GM18502 (cell line): Measurements from ENCODE around the gene CD9.

Experiments used
- ATAC-seq: cut with Tn5 transposase; IDR thresholded peaks from one replicate; pipeline ENCODE4 v1.9.1; 2021; ENCODE audit warnings: mild to moderate bottlenecking; ENCODE audit not compliant: unreplicated experiment, poor library complexity

Gene CD9

GRCh38 chr12:6235499-6235898 is 35.3 kb downstream of the CD9 start:
- ATAC-seq: no peak

- no peak for ATAC-seq
Measured at GRCh38 chr12:6235906-6236640, 35.9 kb downstream of the CD9 start.

- ATAC-seq: no peak
Measured at GRCh38 chr12:6236641-6236940, 36.4 kb downstream of the CD9 start.

- no peak for ATAC-seq
Measured at GRCh38 chr12:6237830-6238229, 37.6 kb downstream of the CD9 start.

- ATAC-seq: no peak
Measured at GRCh38 chr12:6238875-6239274, 38.7 kb downstream of the CD9 start.

GRCh38 chr12:6241495-6241894 is 41.3 kb downstream of the CD9 start:
- no peak for ATAC-seq

GRCh38 chr12:6249580-6249979 is 49.4 kb downstream of the CD9 start:
- ATAC-seq: no peak

- no peak for ATAC-seq
Measured at GRCh38 chr12:6250343-6250742, 50.1 kb downstream of the CD9 start.

- ATAC-seq: no peak
Measured at GRCh38 chr12:6253278-6253677, 53.1 kb downstream of the CD9 start.

- ATAC-seq: no peak
Measured at GRCh38 chr12:6254491-6254890, 54.3 kb downstream of the CD9 start.

- ATAC-seq: no peak
Measured at GRCh38 chr12:6257007-6257406, 56.8 kb downstream of the CD9 start.

GRCh38 chr12:6262211-6262610 is 62.0 kb downstream of the CD9 start:
- ATAC-seq: no peak

GRCh38 chr12:6262623-6263022 is 62.4 kb downstream of the CD9 start:
- ATAC-seq: no peak

- no peak for ATAC-seq
Measured at GRCh38 chr12:6263931-6264330, 63.7 kb downstream of the CD9 start.

GRCh38 chr12:6264402-6265037 is 64.3 kb downstream of the CD9 start:
- no peak for ATAC-seq

GRCh38 chr12:6265038-6265405 is 64.8 kb downstream of the CD9 start:
- no peak for ATAC-seq

- ATAC-seq: no peak
Measured at GRCh38 chr12:6266541-6266966, 66.4 kb downstream of the CD9 start.

GRCh38 chr12:6266971-6267721 is 66.9 kb downstream of the CD9 start:
- no peak for ATAC-seq

GRCh38 chr12:6268484-6269157 is 68.4 kb downstream of the CD9 start:
- ATAC-seq: no peak

GRCh38 chr12:6269986-6270385 is 69.8 kb downstream of the CD9 start:
- ATAC-seq: no peak

GRCh38 chr12:6271281-6271680 is 71.1 kb downstream of the CD9 start:
- ATAC-seq: no peak
